DOHH2 (cell line): Measurements from ENCODE around the gene BARX2.

Experiments
- H3F3A ChIP-seq: fragments of 200-600 bp; sonication (generic), shearing (Covaris generic); 2 replicates; pipeline ENCODE4 v1.6.0; 2016; ENCODE audit warnings: antibody characterized with exemption, mild to moderate bottlenecking; ENCODE audit not compliant: control insufficient read depth, insufficient read depth
- H3K27ac ChIP-seq: fragments of 200-600 bp; sonication (generic); 2 replicates; pipeline ENCODE4 v1.5.1; 2014; ENCODE audit warnings: low read depth, mild to moderate bottlenecking, low read length, moderate library complexity
- H3K27me3 ChIP-seq: fragments of 200-600 bp; sonication (generic); 2 replicates; pipeline ENCODE4 v1.6.1; 2014; ENCODE audit warnings: mild to moderate bottlenecking, low read length, mixed read lengths; ENCODE audit not compliant: control insufficient read depth
- H3K36me3 ChIP-seq: fragments of 200-600 bp; sonication (generic); 2 replicates; pipeline ENCODE4 v1.6.1; 2014; ENCODE audit warnings: mild to moderate bottlenecking, low read length, moderate library complexity, mixed read lengths; ENCODE audit not compliant: control insufficient read depth
- H3K4me1 ChIP-seq: fragments of 200-600 bp; sonication (generic); 2 replicates; pipeline ENCODE4 v1.6.1; 2014; ENCODE audit warnings: mild to moderate bottlenecking, low read length, mixed read lengths; ENCODE audit not compliant: control insufficient read depth
- H3K4me2 ChIP-seq: fragments of 200-600 bp; sonication (generic); 2 replicates; pipeline ENCODE4 v1.6.0; 2014; ENCODE audit warnings: mild to moderate bottlenecking, low read length, moderate library complexity
- H3K4me3 ChIP-seq: fragments of 200-600 bp; sonication (generic); 2 replicates; pipeline ENCODE4 v1.5.1; 2014; ENCODE audit warnings: mild to moderate bottlenecking, low read length, mixed read lengths
- H3K79me2 ChIP-seq: fragments of 200-600 bp; sonication (generic); 2 replicates; pipeline ENCODE4 v1.6.1; 2014; ENCODE audit warnings: mild to moderate bottlenecking, low read length, mixed read lengths; ENCODE audit not compliant: control insufficient read depth
- H3K9me2 ChIP-seq: fragments of 200-600 bp; sonication (generic); replicated peaks from 2 replicates; pipeline ENCODE4 v1.6.1; 2014; ENCODE audit warnings: mild to moderate bottlenecking, low read length, mixed read lengths; ENCODE audit not compliant: control insufficient read depth
- H3K9me3 ChIP-seq: fragments of 200-600 bp; sonication (generic); 2 replicates; pipeline ENCODE4 v1.6.1; 2014; ENCODE audit warnings: antibody characterized with exemption, low read length, mixed read lengths; ENCODE audit not compliant: control insufficient read depth, insufficient read depth
- H4K20me1 ChIP-seq: fragments of 200-600 bp; sonication (generic); 2 replicates; pipeline ENCODE4 v1.6.0; 2014; ENCODE audit warnings: low read depth, mild to moderate bottlenecking, antibody characterized with exemption, low read length, moderate library complexity; ENCODE audit not compliant: control insufficient read depth, insufficient read depth
- EZH2phosphoT487 ChIP-seq: fragments of 200-600 bp; sonication (generic); IDR thresholded peaks from 2 replicates; pipeline ENCODE4 v1.6.1; 2017; ENCODE audit warnings: borderline replicate concordance, mild to moderate bottlenecking, antibody characterized with exemption, low read length, moderate library complexity, mixed read lengths
- TF ChIP-seq, protein P1 (sequence below): fragments of 200-600 bp; sonication (generic); IDR thresholded peaks from one replicate; pipeline ENCODE4 v1.5.1; 2014; ENCODE audit warnings: antibody characterized with exemption, mild to moderate bottlenecking, low read depth, low read length; ENCODE audit not compliant: poor library complexity, severe bottlenecking

The BARX2 gene

DNA sequence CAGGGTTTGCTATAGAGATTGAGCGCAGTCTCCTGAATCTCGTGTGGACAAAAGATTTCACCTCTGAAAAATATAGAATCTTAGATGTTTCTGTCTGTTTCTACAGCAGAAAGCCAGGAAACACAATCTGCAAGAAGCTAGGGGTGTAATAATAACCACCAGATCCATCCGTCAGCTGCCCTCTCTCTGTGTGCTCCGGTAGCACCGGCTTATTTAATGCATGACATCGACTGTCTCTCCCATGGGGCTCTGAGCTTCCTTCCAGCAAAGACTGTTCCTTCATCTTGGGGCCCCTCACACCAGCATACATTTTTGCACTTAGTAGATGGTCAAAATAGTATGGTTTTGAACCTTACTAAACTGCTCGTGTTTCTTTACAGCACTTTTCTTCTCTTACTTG is 20.2 kb downstream of the BARX2 start:
- no peaks in the 10 kb centered on the region for H3F3A ChIP-seq
- no peaks in the 10 kb centered on the region for H3K9me2 ChIP-seq
- no peak overlapping the region for H3K27ac ChIP-seq
- peaks cover 7% of the 10 kb centered on the region; the same call in 1 of the 2 replicates for H3K27me3 ChIP-seq
- no peaks in the 10 kb centered on the region for H3K79me2 ChIP-seq
- no peaks in the 10 kb centered on the region for H3K4me1 ChIP-seq
- TF ChIP-seq, protein P1, sequence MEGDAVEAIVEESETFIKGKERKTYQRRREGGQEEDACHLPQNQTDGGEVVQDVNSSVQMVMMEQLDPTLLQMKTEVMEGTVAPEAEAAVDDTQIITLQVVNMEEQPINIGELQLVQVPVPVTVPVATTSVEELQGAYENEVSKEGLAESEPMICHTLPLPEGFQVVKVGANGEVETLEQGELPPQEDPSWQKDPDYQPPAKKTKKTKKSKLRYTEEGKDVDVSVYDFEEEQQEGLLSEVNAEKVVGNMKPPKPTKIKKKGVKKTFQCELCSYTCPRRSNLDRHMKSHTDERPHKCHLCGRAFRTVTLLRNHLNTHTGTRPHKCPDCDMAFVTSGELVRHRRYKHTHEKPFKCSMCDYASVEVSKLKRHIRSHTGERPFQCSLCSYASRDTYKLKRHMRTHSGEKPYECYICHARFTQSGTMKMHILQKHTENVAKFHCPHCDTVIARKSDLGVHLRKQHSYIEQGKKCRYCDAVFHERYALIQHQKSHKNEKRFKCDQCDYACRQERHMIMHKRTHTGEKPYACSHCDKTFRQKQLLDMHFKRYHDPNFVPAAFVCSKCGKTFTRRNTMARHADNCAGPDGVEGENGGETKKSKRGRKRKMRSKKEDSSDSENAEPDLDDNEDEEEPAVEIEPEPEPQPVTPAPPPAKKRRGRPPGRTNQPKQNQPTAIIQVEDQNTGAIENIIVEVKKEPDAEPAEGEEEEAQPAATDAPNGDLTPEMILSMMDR = no peak
- no peak for TF ChIP-seq EZH2phosphoT487
- H3K36me3 ChIP-seq = no peaks in the 10 kb centered on the region
- no peaks in the 10 kb centered on the region for H4K20me1 ChIP-seq
- H3K4me3 ChIP-seq = no peak overlapping the region
- H3K9me3 ChIP-seq = no peaks in the 10 kb centered on the region
- no peak overlapping the region for H3K4me2 ChIP-seq

GRCh38 chr11:129396454-129396853 is 20.8 kb downstream of the BARX2 start:
- H3K36me3 ChIP-seq = no peaks in the 10 kb centered on the region
- no peak overlapping the region for H3K4me3 ChIP-seq
- H3K27ac ChIP-seq = no peak overlapping the region
- H3K9me2 ChIP-seq = no peaks in the 10 kb centered on the region
- peaks cover 7% of the 10 kb centered on the region; the same call in 1 of the 2 replicates for H3K27me3 ChIP-seq
- H3K79me2 ChIP-seq = no peaks in the 10 kb centered on the region
- no peaks in the 10 kb centered on the region for H4K20me1 ChIP-seq
- TF ChIP-seq, protein P1 = no peak
- TF ChIP-seq EZH2phosphoT487 = no peak
- no peaks in the 10 kb centered on the region for H3F3A ChIP-seq
- no peak overlapping the region for H3K4me2 ChIP-seq
- H3K4me1 ChIP-seq = no peaks in the 10 kb centered on the region
- no peaks in the 10 kb centered on the region for H3K9me3 ChIP-seq

GRCh38 chr11:129402206-129403171 is 26.8 kb downstream of the BARX2 start:
- H3K9me2 ChIP-seq = no peaks in the 10 kb centered on the region
- H3K9me3 ChIP-seq = no peaks in the 10 kb centered on the region
- H3K79me2 ChIP-seq = no peaks in the 10 kb centered on the region
- H3K4me3 ChIP-seq = no peak overlapping the region
- 0 out of 2 replicates have a peak, but pooled peaks cover 5% of the 10 kb centered on the region for H3K27me3 ChIP-seq
- H4K20me1 ChIP-seq = no peaks in the 10 kb centered on the region
- TF ChIP-seq, protein P1 = no peak
- no peak for TF ChIP-seq EZH2phosphoT487
- no peak overlapping the region for H3K27ac ChIP-seq
- H3K4me2 ChIP-seq = no peak overlapping the region
- H3K36me3 ChIP-seq = no peaks in the 10 kb centered on the region
- H3F3A ChIP-seq = no peaks in the 10 kb centered on the region
- H3K4me1 ChIP-seq = no peaks in the 10 kb centered on the region
